Epidermal melanocyte (primary cell): Measurements from ENCODE around the gene BBX.

Experiments used
- DNase-seq: peaks from one replicate; pipeline ENCODE4 v3.0.0; 2011; ENCODE audit warnings: low spot score; ENCODE audit not compliant: insufficient read length

Gene BBX

GRCh38 chr3:107650788-107651187 lies 128.0 kb downstream of the BBX start:
- no peak for DNase-seq

GRCh38 chr3:107651782-107652181 lies 129.0 kb downstream of the BBX start:
- DNase-seq: no peak

- no peak for DNase-seq
Measured at GRCh38 chr3:107654218-107654617, 131.5 kb downstream of the BBX start.

- no peak for DNase-seq
Measured at GRCh38 chr3:107657971-107658370, 135.2 kb downstream of the BBX start.

GRCh38 chr3:107660306-107660976 lies 137.7 kb downstream of the BBX start:
- DNase-seq: no peak

- no peak for DNase-seq
Measured at GRCh38 chr3:107661447-107662123, 138.8 kb downstream of the BBX start.

GRCh38 chr3:107662124-107662507 lies 139.4 kb downstream of the BBX start:
- DNase-seq: no peak

- no peak for DNase-seq
Measured at GRCh38 chr3:107662586-107662985, 139.8 kb downstream of the BBX start.

GRCh38 chr3:107663266-107663665 lies 140.5 kb downstream of the BBX start:
- no peak for DNase-seq

GRCh38 chr3:107664614-107665013 lies 141.9 kb downstream of the BBX start:
- no peak for DNase-seq

GRCh38 chr3:107665351-107665750 lies 142.6 kb downstream of the BBX start:
- DNase-seq: no peak

- no peak for DNase-seq
Measured at GRCh38 chr3:107666853-107667252, 144.1 kb downstream of the BBX start.

GRCh38 chr3:107668416-107668815 lies 145.7 kb downstream of the BBX start:
- DNase-seq: no peak

GRCh38 chr3:107668963-107669362 lies 146.2 kb downstream of the BBX start:
- DNase-seq: no peak

- no peak for DNase-seq
Measured at GRCh38 chr3:107669669-107670068, 146.9 kb downstream of the BBX start.

- DNase-seq: no peak
Measured at GRCh38 chr3:107670986-107671385, 148.2 kb downstream of the BBX start.

- no peak for DNase-seq
Measured at GRCh38 chr3:107674371-107674770, 151.6 kb downstream of the BBX start.

GRCh38 chr3:107675233-107675900 lies 152.6 kb downstream of the BBX start:
- DNase-seq: no peak

GRCh38 chr3:107676469-107677309 lies 153.9 kb downstream of the BBX start:
- no peak for DNase-seq

- DNase-seq: no peak
Measured at GRCh38 chr3:107679921-107680320, 157.2 kb downstream of the BBX start.

GRCh38 chr3:107680698-107681097 lies 157.9 kb downstream of the BBX start:
- DNase-seq: no peak

- DNase-seq: no peak
Measured at GRCh38 chr3:107681396-107681795, 158.6 kb downstream of the BBX start.
